Measurements from ENCODE around the gene CETP. TPM values are rescaled to one million over a fixed set of nuclear protein-coding genes. Genes with fewer than 3 reads are reported as not detected.

CETP gene
- total and polyA plus RNA-seq, 7 donors = 0.36 to 2.1 (median 0.88) TPM; not detected in 3

- Histone ChIP-seq H3K4me1 (peaks cover 0 to 13% (median 12%) of the 10 kb centered on the region in 4 donors), H3K36me3 (peaks cover 0 to 6% (median 0%) of the 10 kb centered on the region in 4 donors), H3K9me3 (no peaks in the 10 kb centered on the region), H3K27ac (no peak overlapping the region), H3K27me3 (no peaks in the 10 kb centered on the region), H3K4me3 (no peak overlapping the region)
- TF ChIP-seq POLR2AphosphoS5 (IDR thresholded peaks at IDR 0.05) (no peak), POLR2A (IDR thresholded peaks at IDR 0.05) (no peak), CTCF (IDR thresholded peaks at IDR 0.05) (no peak), EP300 (IDR thresholded peaks at IDR 0.05) (no peak)
- 75 to 92% methylated on average over 16 of the region's 16 CpGs for WGBS, 2 donors
- intact Hi-C loops (cut with DNase I) = no loop called here
- no peak for DNase-seq
Observed at GRCh38 chr16:56980792-56981724, 19.3 kb downstream of the CETP start.

GRCh38 chr16:56981729-56982271, 20.1 kb downstream of the CETP start:
- intact Hi-C loops (cut with DNase I) = no loop called here

GRCh38 chr16:56982695-56983094, 20.9 kb downstream of the CETP start:
- Histone ChIP-seq H3K4me3 (no peak overlapping the region), H3K9me3 (no peaks in the 10 kb centered on the region), H3K4me1 (peaks cover 0 to 19% (median 13%) of the 10 kb centered on the region in 4 donors), H3K27ac (no peak overlapping the region), H3K36me3 (peaks cover 0 to 6% (median 0%) of the 10 kb centered on the region in 4 donors), H3K27me3 (no peaks in the 10 kb centered on the region)
- no peak for DNase-seq
- intact Hi-C loops (cut with DNase I) = no loop called here
- TF ChIP-seq POLR2AphosphoS5 (IDR thresholded peaks at IDR 0.05) (no peak), CTCF (IDR thresholded peaks at IDR 0.05) (no peak), POLR2A (IDR thresholded peaks at IDR 0.05) (no peak), EP300 (IDR thresholded peaks at IDR 0.05) (no peak)
- 88 to 92% methylated on average over 2 of the region's 2 CpGs for WGBS, 2 donors

More at GRCh38 chr16:56981729-56982271, 20.1 kb downstream of the CETP start:
- TF ChIP-seq POLR2A (IDR thresholded peaks at IDR 0.05) (no peak), CTCF (IDR thresholded peaks at IDR 0.05) (no peak), POLR2AphosphoS5 (IDR thresholded peaks at IDR 0.05) (no peak), EP300 (IDR thresholded peaks at IDR 0.05) (no peak)
- H3K4me3 ChIP-seq = no peak overlapping the region
- no peaks in the 10 kb centered on the region for H3K27me3 ChIP-seq
- no peaks in the 10 kb centered on the region for H3K9me3 ChIP-seq
- DNase-seq = no peak
- WGBS, 2 donors = 84 to 88% methylated on average over 12 of the region's 12 CpGs
- H3K36me3 ChIP-seq = peaks cover 0 to 6% (median 0%) of the 10 kb centered on the region in 4 donors
- no peak overlapping the region for H3K27ac ChIP-seq
- H3K4me1 ChIP-seq = peaks cover 0 to 18% (median 13%) of the 10 kb centered on the region in 4 donors

- DNase-seq = no peak
- H3K36me3 ChIP-seq = peaks cover 0 to 6% (median 0%) of the 10 kb centered on the region in 4 donors
- H3K4me1 ChIP-seq = peaks cover 0 to 24% (median 16%) of the 10 kb centered on the region in 4 donors
- TF ChIP-seq POLR2A (IDR thresholded peaks at IDR 0.05) (no peak), EP300 (IDR thresholded peaks at IDR 0.05) (no peak), POLR2AphosphoS5 (IDR thresholded peaks at IDR 0.05) (no peak), CTCF (IDR thresholded peaks at IDR 0.05) (no peak)
- 22 to 55% methylated on average over 9 of the region's 9 CpGs for WGBS, 2 donors
- no peaks in the 10 kb centered on the region for H3K9me3 ChIP-seq
- no peaks in the 10 kb centered on the region for H3K27me3 ChIP-seq
- no peak overlapping the region for H3K27ac ChIP-seq
- no peak overlapping the region for H3K4me3 ChIP-seq
- intact Hi-C loops (cut with DNase I) = no loop called here
Observed at GRCh38 chr16:56983211-56983751, 21.5 kb downstream of the CETP start.

Measured in sigmoid colon (tissue), 7 donors.